Neural progenitor cell (in vitro differentiated cells): ENCODE data around the gene HBZ. TPM values are rescaled to one million over a fixed set of nuclear protein-coding genes. Genes with fewer than 3 reads are reported as not detected.

Source experiments
- DNase-seq: peaks from one replicate; pipeline ENCODE4 v3.0.0-alpha.2; 2016; ENCODE audit warnings: low spot score
- H2AFZ ChIP-seq: fragments of 200-600 bp; sonication (generic); replicated peaks from 2 replicates; pipeline ENCODE4 v1.6.1; 2016; ENCODE audit warnings: antibody characterized with exemption
- H3F3A ChIP-seq: fragments of 200-600 bp; sonication (generic); 2 replicates; pipeline ENCODE4 v1.6.1; 2016; ENCODE audit warnings: antibody characterized with exemption, low read depth
- H3K27ac ChIP-seq: fragments of 200-600 bp; sonication (generic); 2 replicates; pipeline ENCODE4 v1.5.1; 2016; ENCODE audit warnings: mild to moderate bottlenecking
- H3K27me3 ChIP-seq: fragments of 200-600 bp; sonication (generic); 2 replicates; pipeline ENCODE4 v1.6.1; 2016; ENCODE audit warnings: mild to moderate bottlenecking, moderate library complexity
- H3K36me3 ChIP-seq: fragments of 200-600 bp; sonication (generic); 2 replicates; pipeline ENCODE4 v1.5.1; 2016
- H3K4me1 ChIP-seq: fragments of 200-600 bp; sonication (generic); 2 replicates; pipeline ENCODE4 v1.6.1; 2016; ENCODE audit warnings: mixed run types
- H3K4me2 ChIP-seq: fragments of 200-600 bp; sonication (generic); 2 replicates; pipeline ENCODE4 v1.6.1; 2016
- H3K4me3 ChIP-seq: fragments of 200-600 bp; sonication (generic); 2 replicates; pipeline ENCODE4 v1.5.1; 2016
- H3K79me2 ChIP-seq: fragments of 200-600 bp; sonication (generic); 2 replicates; pipeline ENCODE4 v1.6.1; 2016; ENCODE audit warnings: low read depth
- H3K9ac ChIP-seq: fragments of 200-600 bp; sonication (generic); 2 replicates; pipeline ENCODE4 v1.6.1; 2016
- H3K9me3 ChIP-seq: fragments of 200-600 bp; sonication (generic); 2 replicates; pipeline ENCODE4 v1.5.1; 2016; ENCODE audit warnings: low read depth
- H4K20me1 ChIP-seq: fragments of 200-600 bp; sonication (generic); 2 replicates; pipeline ENCODE4 v1.6.1; 2016; ENCODE audit warnings: low read depth
- H3K27ac Mint-ChIP-seq: 3 replicates; pipeline ENCODE4 v1.8.0; 2021; ENCODE audit warnings: mixed read lengths
- H3K27me3 Mint-ChIP-seq: 2 replicates; pipeline ENCODE4 v1.8.0; 2022; ENCODE audit warnings: low read depth, mild to moderate bottlenecking, inconsistent platforms, moderate library complexity, mixed read lengths; ENCODE audit not compliant: insufficient read depth
- H3K36me3 Mint-ChIP-seq: 3 replicates; pipeline ENCODE4 v1.8.0; 2021; ENCODE audit warnings: mixed read lengths
- H3K4me1 Mint-ChIP-seq: 3 replicates; pipeline ENCODE4 v1.8.0; 2021; ENCODE audit warnings: mixed read lengths
- H3K4me3 Mint-ChIP-seq: 3 replicates; pipeline ENCODE4 v1.8.0; 2021; ENCODE audit warnings: mild to moderate bottlenecking, moderate library complexity, mixed read lengths
- H3K9me3 Mint-ChIP-seq: 3 replicates; pipeline ENCODE4 v1.8.0; 2020; ENCODE audit warnings: mixed read lengths
- CTCF ChIP-seq: fragments of 200-600 bp; sonication (generic); IDR thresholded peaks from 2 replicates; pipeline ENCODE4 v1.5.1; 2017; ENCODE audit warnings: antibody characterized with exemption, mild to moderate bottlenecking
- EZH2 ChIP-seq: fragments of 200-600 bp; sonication (generic); IDR thresholded peaks from 2 replicates; pipeline ENCODE4 v1.6.1; 2017; ENCODE audit warnings: antibody characterized with exemption, mild to moderate bottlenecking, moderate library complexity
- EZH2phosphoT487 ChIP-seq: fragments of 200-600 bp; sonication (generic); IDR thresholded peaks from 2 replicates; pipeline ENCODE4 v1.6.1; 2017; ENCODE audit warnings: antibody characterized with exemption
- total RNA-seq: library from RNA; depleted of rRNA; stranded (reverse); fragments of >200 nt; gene quantifications from 2 replicates; pipeline ENCODE4 v1.2.3, GENCODE V29; 2015; ENCODE audit warnings: low replicate concordance

HBZ gene
- total RNA-seq, result not detected in 2 replicates

GRCh38 chr16:152141-153128, at the start of gene HBZ:
Gene HBZ (plus strand): TSS chr16:152644. CDS start chr16:152910, 266 bp downstream.
- peaks cover 90% of the 10 kb centered on the region for H3K27me3 ChIP-seq
- H3F3A ChIP-seq, result peaks cover 11% of the 10 kb centered on the region

GRCh38 chr16:104355-104754, 48.1 kb upstream of the HBZ start:
- no peak overlapping the region for H3K9ac ChIP-seq
- H3K27ac Mint-ChIP-seq, result no peak overlapping the region
- no peaks in the 10 kb centered on the region for H3K79me2 ChIP-seq
- no peak overlapping the region for H2AFZ ChIP-seq
- H3K9me3 Mint-ChIP-seq, result no peaks in the 10 kb centered on the region
- H3F3A ChIP-seq, result peaks cover 5% of the 10 kb centered on the region
- peaks cover 2% of the 10 kb centered on the region for H3K36me3 Mint-ChIP-seq
- H3K9me3 ChIP-seq, result no peaks in the 10 kb centered on the region
- no peak overlapping the region for H3K4me3 Mint-ChIP-seq
- no peaks in the 10 kb centered on the region for H3K4me1 ChIP-seq
- no peak overlapping the region for H3K4me3 ChIP-seq
- no peak for TF ChIP-seq EZH2phosphoT487
- TF ChIP-seq CTCF, result no peak
- no peak for TF ChIP-seq EZH2
- H3K27ac ChIP-seq, result no peak overlapping the region
- peaks cover 4% of the 10 kb centered on the region for H3K4me1 Mint-ChIP-seq
- DNase-seq, result no peak
- no peak overlapping the region for H3K4me2 ChIP-seq
- H3K27me3 ChIP-seq, result no peaks in the 10 kb centered on the region
- H3K36me3 ChIP-seq, result no peaks in the 10 kb centered on the region
- H4K20me1 ChIP-seq, result peaks cover 17% of the 10 kb centered on the region
- no peaks in the 10 kb centered on the region for H3K27me3 Mint-ChIP-seq

More at GRCh38 chr16:152141-153128, at the start of gene HBZ:
- Histone ChIP-seq H4K20me1 (no peaks in the 10 kb centered on the region), H3K4me3 (no peak within 1 kb of the TSS), H2AFZ (no peak within 1 kb of the TSS), H3K36me3 (no peaks in the 10 kb centered on the region), H3K4me2 (no peak within 1 kb of the TSS), H3K79me2 (no peaks in the 10 kb centered on the region), H3K4me1 (peaks cover 7% of the 10 kb centered on the region), H3K9ac (no peak within 1 kb of the TSS), H3K9me3 (no peaks in the 10 kb centered on the region), H3K27ac (no peak within 1 kb of the TSS)
- TF ChIP-seq EZH2 (no peak), EZH2phosphoT487 (no peak), CTCF (no peak)
- DNase-seq, result no peak
- Mint-ChIP-seq H3K27me3 (peaks cover 55% of the 10 kb centered on the region), H3K9me3 (peaks cover 5% of the 10 kb centered on the region), H3K4me1 (peaks cover 9% of the 10 kb centered on the region), H3K36me3 (peaks cover 2% of the 10 kb centered on the region), H3K4me3 (peak within 1 kb of the TSS; percentile 59), H3K27ac (no peak within 1 kb of the TSS)

GRCh38 chr16:104928-105327, 47.5 kb upstream of the HBZ start:
- no peaks in the 10 kb centered on the region for H3K27me3 Mint-ChIP-seq
- Histone ChIP-seq H3K9me3 (no peaks in the 10 kb centered on the region), H3K4me3 (no peak overlapping the region), H3F3A (peaks cover 5% of the 10 kb centered on the region), H2AFZ (no peak overlapping the region), H3K27ac (no peak overlapping the region), H3K9ac (no peak overlapping the region), H3K79me2 (no peaks in the 10 kb centered on the region), H3K36me3 (no peaks in the 10 kb centered on the region), H4K20me1 (peaks cover 17% of the 10 kb centered on the region), H3K4me2 (no peak overlapping the region), H3K27me3 (no peaks in the 10 kb centered on the region), H3K4me1 (no peaks in the 10 kb centered on the region)
- no peak for DNase-seq
- H3K36me3 Mint-ChIP-seq, result peaks cover 6% of the 10 kb centered on the region
- H3K4me1 Mint-ChIP-seq, result peaks cover 4% of the 10 kb centered on the region
- no peaks in the 10 kb centered on the region for H3K9me3 Mint-ChIP-seq
- TF ChIP-seq EZH2 (no peak), EZH2phosphoT487 (no peak), CTCF (no peak)
- H3K27ac Mint-ChIP-seq, result no peak overlapping the region
- no peak overlapping the region for H3K4me3 Mint-ChIP-seq
